MM.1S (cell line): ENCODE results near the gene PERM1.
"Not testable (repeated sequence)": the region's sequence is repeated elsewhere in the genome, so short reads cannot be mapped to it uniquely, and the experiment has no call there.

ENCODE experiments used
- DNase-seq: peaks from one replicate; pipeline ENCODE4 v3.0.0-alpha.2; 2015
- H2AFZ ChIP-seq: fragments of 300-600 bp; sonication (generic); 2 replicates; pipeline ENCODE4 v1.6.0; 2016; ENCODE audit warnings: antibody characterized with exemption, low read length
- H3F3A ChIP-seq: fragments of 300-600 bp; sonication (generic); 2 replicates; pipeline ENCODE4 v1.6.1; 2016; ENCODE audit warnings: mild to moderate bottlenecking, antibody characterized with exemption, low read length, moderate library complexity, mixed read lengths; ENCODE audit not compliant: insufficient read depth
- H3K27ac ChIP-seq: fragments of 300-600 bp; sonication (generic); 2 replicates; pipeline ENCODE4 v1.5.1; 2016; ENCODE audit warnings: mild to moderate bottlenecking, low read length
- H3K27me3 ChIP-seq: fragments of 300-600 bp; sonication (generic); replicated peaks from 2 replicates; pipeline ENCODE4 v1.6.0; 2016; ENCODE audit warnings: low read length; ENCODE audit not compliant: insufficient read depth
- H3K36me3 ChIP-seq: fragments of 300-600 bp; sonication (generic); replicated peaks from 2 replicates; pipeline ENCODE4 v1.6.1; 2016; ENCODE audit warnings: mild to moderate bottlenecking, low read length, mixed read lengths; ENCODE audit not compliant: insufficient read depth
- H3K4me1 ChIP-seq: fragments of 300-600 bp; sonication (generic); 2 replicates; pipeline ENCODE4 v1.6.1; 2016; ENCODE audit warnings: low read length, mixed read lengths
- H3K4me2 ChIP-seq: fragments of 300-600 bp; sonication (generic); 2 replicates; pipeline ENCODE4 v1.6.0; 2016; ENCODE audit warnings: low read depth, low read length
- H3K4me3 ChIP-seq: fragments of 300-600 bp; sonication (generic); 2 replicates; pipeline ENCODE4 v1.5.1; 2016; ENCODE audit warnings: low read length, mixed read lengths
- H3K79me2 ChIP-seq: fragments of 300-600 bp; sonication (generic); 2 replicates; pipeline ENCODE4 v1.6.1; 2016; ENCODE audit warnings: mixed run types, low read length, mixed read lengths
- H3K9ac ChIP-seq: fragments of 300-600 bp; sonication (generic); 2 replicates; pipeline ENCODE4 v1.6.1; 2016; ENCODE audit warnings: low read length, mixed read lengths
- H3K9me2 ChIP-seq: fragments of 300-600 bp; sonication (generic); replicated peaks from 2 replicates; pipeline ENCODE4 v1.6.1; 2016; ENCODE audit warnings: mild to moderate bottlenecking, low read length, mixed read lengths; ENCODE audit not compliant: insufficient read depth
- H3K9me3 ChIP-seq: fragments of 300-600 bp; sonication (generic); replicated peaks from 2 replicates; pipeline ENCODE4 v1.6.1; 2016; ENCODE audit warnings: mild to moderate bottlenecking, low read length, mixed read lengths; ENCODE audit not compliant: insufficient read depth
- H4K20me1 ChIP-seq: fragments of 300-600 bp; sonication (generic); 2 replicates; pipeline ENCODE4 v1.6.1; 2016; ENCODE audit warnings: mild to moderate bottlenecking, low read length, moderate library complexity, mixed read lengths; ENCODE audit not compliant: insufficient read depth
- EZH2 ChIP-seq: fragments of 300-600 bp; sonication (generic); optimal IDR thresholded peaks from 2 replicates; pipeline ENCODE3; 2017; ENCODE audit warnings: low read depth, mild to moderate bottlenecking, antibody characterized with exemption, low read length, mixed read lengths
- EZH2phosphoT487 ChIP-seq: fragments of 300-600 bp; sonication (generic); IDR thresholded peaks from 2 replicates; pipeline ENCODE4 v1.6.1; 2018; ENCODE audit warnings: antibody characterized with exemption, low read length
- TF ChIP-seq, protein P1 (sequence below): fragments of 300-600 bp; sonication (generic); IDR thresholded peaks from 2 replicates; pipeline ENCODE4 v1.5.1; 2016; ENCODE audit warnings: antibody characterized with exemption, low read length, mixed read lengths

Gene PERM1

DNA sequence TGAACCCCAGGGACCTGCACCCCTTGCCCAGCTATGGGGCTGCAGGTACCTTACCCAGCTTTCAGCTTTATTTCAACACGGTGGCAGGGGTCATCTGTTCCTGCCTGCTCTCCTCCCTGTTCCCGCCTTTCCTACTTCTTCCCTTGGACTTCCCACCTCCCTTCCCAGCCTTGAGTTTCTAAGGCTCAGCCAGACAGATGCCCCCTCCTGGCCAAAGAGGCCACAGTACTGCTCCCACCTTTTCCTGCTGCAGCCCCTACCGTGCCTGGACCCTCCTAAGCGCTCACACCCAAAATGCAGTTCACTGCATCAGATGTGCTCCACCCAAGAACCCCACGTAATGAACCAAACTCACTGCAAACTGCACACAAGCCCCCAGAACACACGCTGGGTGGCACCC, 30.5 kb downstream of the PERM1 start:
- H3K27ac ChIP-seq: no peak overlapping the region
- peaks cover 7% of the 10 kb centered on the region for H3K36me3 ChIP-seq
- no peaks in the 10 kb centered on the region for H3K9me3 ChIP-seq
- no peak overlapping the region for H3K9ac ChIP-seq
- no peak overlapping the region for H3K4me2 ChIP-seq
- no peak overlapping the region for H3K4me3 ChIP-seq
- H3K9me2 ChIP-seq: no peaks in the 10 kb centered on the region
- H3K79me2 ChIP-seq: peaks cover 11% of the 10 kb centered on the region
- H4K20me1 ChIP-seq: no peaks in the 10 kb centered on the region
- H3K4me1 ChIP-seq: no peaks in the 10 kb centered on the region
- DNase-seq: no peak
- H2AFZ ChIP-seq: no peak overlapping the region
- TF ChIP-seq EZH2: no peak
- TF ChIP-seq, protein P1, sequence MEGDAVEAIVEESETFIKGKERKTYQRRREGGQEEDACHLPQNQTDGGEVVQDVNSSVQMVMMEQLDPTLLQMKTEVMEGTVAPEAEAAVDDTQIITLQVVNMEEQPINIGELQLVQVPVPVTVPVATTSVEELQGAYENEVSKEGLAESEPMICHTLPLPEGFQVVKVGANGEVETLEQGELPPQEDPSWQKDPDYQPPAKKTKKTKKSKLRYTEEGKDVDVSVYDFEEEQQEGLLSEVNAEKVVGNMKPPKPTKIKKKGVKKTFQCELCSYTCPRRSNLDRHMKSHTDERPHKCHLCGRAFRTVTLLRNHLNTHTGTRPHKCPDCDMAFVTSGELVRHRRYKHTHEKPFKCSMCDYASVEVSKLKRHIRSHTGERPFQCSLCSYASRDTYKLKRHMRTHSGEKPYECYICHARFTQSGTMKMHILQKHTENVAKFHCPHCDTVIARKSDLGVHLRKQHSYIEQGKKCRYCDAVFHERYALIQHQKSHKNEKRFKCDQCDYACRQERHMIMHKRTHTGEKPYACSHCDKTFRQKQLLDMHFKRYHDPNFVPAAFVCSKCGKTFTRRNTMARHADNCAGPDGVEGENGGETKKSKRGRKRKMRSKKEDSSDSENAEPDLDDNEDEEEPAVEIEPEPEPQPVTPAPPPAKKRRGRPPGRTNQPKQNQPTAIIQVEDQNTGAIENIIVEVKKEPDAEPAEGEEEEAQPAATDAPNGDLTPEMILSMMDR: no peak
- no peak for TF ChIP-seq EZH2phosphoT487
- H3F3A ChIP-seq: no peaks in the 10 kb centered on the region
- H3K27me3 ChIP-seq: no peaks in the 10 kb centered on the region

DNA sequence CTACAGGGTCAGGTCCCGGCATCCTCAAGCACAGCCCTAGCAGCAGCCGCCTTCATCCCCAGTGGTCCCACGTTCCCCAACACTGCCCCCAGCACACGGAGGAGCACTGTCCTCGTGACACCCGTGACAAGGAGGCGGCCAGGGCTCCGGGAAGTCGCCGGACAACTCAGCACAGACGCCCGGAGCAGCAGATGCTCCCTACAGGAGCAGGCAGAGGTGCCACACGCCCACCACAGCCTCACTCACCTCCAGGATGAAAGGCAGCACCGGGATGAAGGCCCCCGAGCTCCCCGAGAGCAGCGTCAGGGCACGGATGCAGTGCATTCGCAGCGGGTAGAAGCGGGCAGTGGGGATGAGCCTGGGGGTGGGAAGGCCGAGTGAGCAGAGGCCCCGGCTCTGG, 31.0 kb downstream of the PERM1 start:
- no peak overlapping the region for H3K4me3 ChIP-seq
- no peaks in the 10 kb centered on the region for H3K9me3 ChIP-seq
- DNase-seq: no peak
- peaks cover 7% of the 10 kb centered on the region for H3K36me3 ChIP-seq
- H3K79me2 ChIP-seq: peaks cover 9% of the 10 kb centered on the region
- no peak overlapping the region for H3K9ac ChIP-seq
- TF ChIP-seq EZH2phosphoT487 (no peak), EZH2 (no peak)
- TF ChIP-seq, protein P1: no peak
- H3K4me1 ChIP-seq: 0 out of 2 replicates have a peak, but pooled peaks cover under 1% of the 10 kb centered on the region
- H3F3A ChIP-seq: no peaks in the 10 kb centered on the region
- no peak overlapping the region for H2AFZ ChIP-seq
- H3K9me2 ChIP-seq: no peaks in the 10 kb centered on the region
- H3K27me3 ChIP-seq: no peaks in the 10 kb centered on the region
- no peaks in the 10 kb centered on the region for H4K20me1 ChIP-seq
- no peak overlapping the region for H3K27ac ChIP-seq
- no peak overlapping the region for H3K4me2 ChIP-seq

DNA sequence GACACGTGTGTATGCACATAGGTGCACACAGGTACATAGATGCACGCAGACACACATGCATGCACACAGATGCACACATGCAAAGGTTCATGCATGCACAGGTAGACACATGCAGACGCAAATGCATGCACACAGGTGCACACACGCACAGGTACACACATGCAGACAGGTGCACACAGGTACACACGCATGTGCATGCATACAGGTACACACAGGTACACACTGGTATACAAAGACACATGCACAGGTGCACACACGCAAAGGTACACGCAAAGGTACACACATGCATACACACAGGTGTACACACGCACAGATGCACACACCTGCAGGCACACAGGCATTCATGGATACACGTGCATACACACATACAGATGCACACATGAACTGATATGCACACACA, 31.6 kb downstream of the PERM1 start:
- H3K36me3 ChIP-seq: peaks cover 7% of the 10 kb centered on the region
- no peaks in the 10 kb centered on the region for H3F3A ChIP-seq
- H2AFZ ChIP-seq: no peak overlapping the region
- H3K9me3 ChIP-seq: no peaks in the 10 kb centered on the region
- no peaks in the 10 kb centered on the region for H3K9me2 ChIP-seq
- DNase-seq: no peak
- peaks cover 6% of the 10 kb centered on the region for H3K79me2 ChIP-seq
- H3K4me3 ChIP-seq: no peak overlapping the region
- no peaks in the 10 kb centered on the region for H4K20me1 ChIP-seq
- TF ChIP-seq EZH2 (no peak), EZH2phosphoT487 (no peak)
- TF ChIP-seq, protein P1: no peak
- no peak overlapping the region for H3K9ac ChIP-seq
- H3K4me1 ChIP-seq: peaks cover 6% of the 10 kb centered on the region
- no peaks in the 10 kb centered on the region for H3K27me3 ChIP-seq
- H3K27ac ChIP-seq: no peak overlapping the region
- no peak overlapping the region for H3K4me2 ChIP-seq

DNA sequence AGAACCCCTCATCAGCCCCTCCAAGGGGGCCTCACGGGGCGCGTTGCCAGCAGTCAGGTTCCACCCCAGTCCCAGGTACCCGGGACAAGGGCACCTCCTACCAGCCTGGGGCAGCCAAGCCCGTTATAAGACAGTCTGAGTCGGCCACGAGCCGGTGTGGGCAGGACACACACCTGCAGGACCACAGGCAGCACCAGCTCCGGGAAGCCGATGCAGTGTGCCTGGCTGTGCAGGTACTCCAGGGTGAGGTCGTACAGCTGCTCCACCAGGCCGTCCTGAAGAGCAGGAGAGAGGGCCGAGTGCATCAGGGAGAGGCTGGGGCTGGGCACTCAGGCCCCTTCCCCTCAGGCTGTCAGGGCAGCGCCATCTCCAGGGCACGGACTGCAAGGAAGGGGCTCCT, 33.9 kb downstream of the PERM1 start:
- Histone ChIP-seq H3K4me2 (no peak overlapping the region), H3K9me2 (no peaks in the 10 kb centered on the region), H3K9me3 (no peaks in the 10 kb centered on the region), H3K36me3 (peaks cover 3% of the 10 kb centered on the region; the same call in 1 of the 2 replicates), H3K27ac (no peak overlapping the region), H3F3A (peaks cover 16% of the 10 kb centered on the region), H3K4me3 (no peak overlapping the region), H4K20me1 (no peaks in the 10 kb centered on the region), H3K9ac (no peak overlapping the region), H3K4me1 (peaks cover 23% of the 10 kb centered on the region), H3K79me2 (no peaks in the 10 kb centered on the region), H3K27me3 (peaks cover 4% of the 10 kb centered on the region), H2AFZ (no peak overlapping the region)
- DNase-seq: no peak
- TF ChIP-seq EZH2phosphoT487: no peak
- TF ChIP-seq EZH2: no peak
- TF ChIP-seq, protein P1: no peak

DNA sequence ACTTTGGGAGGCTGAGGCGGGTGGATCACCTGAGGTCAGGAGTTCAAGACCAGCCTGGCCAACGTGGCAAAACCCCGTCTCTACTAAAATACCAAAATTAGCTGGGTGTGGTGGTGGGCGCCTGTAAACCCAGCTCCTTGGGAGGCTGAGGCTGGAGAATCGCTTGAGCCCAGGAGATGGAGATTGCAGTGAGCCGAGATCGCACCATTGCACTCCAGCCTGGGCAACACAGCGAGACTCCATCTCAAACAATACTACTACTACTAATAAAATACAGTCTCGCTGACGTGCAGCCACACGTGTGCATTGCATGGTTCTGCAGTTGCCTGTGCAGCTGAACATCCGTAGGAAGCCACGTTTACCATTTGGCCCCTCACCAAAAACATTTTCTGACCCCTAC, 35.1 kb downstream of the PERM1 start:
- H3K36me3 ChIP-seq, H4K20me1 ChIP-seq: not testable (repeated sequence)

More for the DNA sequence above, 35.1 kb downstream of the PERM1 start:
- not testable (repeated sequence) for H3K9me2 ChIP-seq, H3K27ac ChIP-seq, H3K9ac ChIP-seq, H3K79me2 ChIP-seq, H3K4me2 ChIP-seq, H2AFZ ChIP-seq, H3K4me3 ChIP-seq, DNase-seq, H3K9me3 ChIP-seq
- H3K4me1 ChIP-seq: peaks cover 23% of the 10 kb centered on the region
- H3F3A ChIP-seq: peaks cover 16% of the 10 kb centered on the region
- peaks cover 16% of the 10 kb centered on the region for H3K27me3 ChIP-seq
